Heart left ventricle (tissue), 16 donors: Measurements from ENCODE around the gene TMEM248. TPM values are rescaled to one million over a fixed set of nuclear protein-coding genes. Genes with fewer than 3 reads are reported as not detected.
"Not testable (repeated sequence)": the region's sequence is repeated elsewhere in the genome, so short reads cannot be mapped to it uniquely, and the experiment has no call there.

Experiments
- ATAC-seq, 4 donors: fragments of 200-7000 bp; cut with Tn5 transposase; one replicate each; pipeline ENCODE4 v1.9.1; 2020 to 2022; ENCODE audit warnings: moderate library complexity in 4 of 4, mild to moderate bottlenecking in 3 of 4, moderate number of reproducible peaks in 1 of 4
- DNase-seq, 5 donors: peaks; one replicate each; pipeline ENCODE4 v3.0.0-alpha.2; 2020
- H3K27ac ChIP-seq, 12 donors: fragments of 200-600 bp; sonication (generic) in 4 of 12; one replicate each; pipeline versions ENCODE4 v1.5.0 to v1.8.0; 2016 to 2022; ENCODE audit warnings: mild to moderate bottlenecking in 2 of 12
- H3K27me3 ChIP-seq, 9 donors: fragments of 200-600 bp; sonication (generic) in 2 of 9; one replicate each; pipeline versions ENCODE4 v1.5.1 to v1.8.0; 2016 to 2022; ENCODE audit warnings: mild to moderate bottlenecking in 3 of 9
- H3K36me3 ChIP-seq, 9 donors: fragments of 200-600 bp; sonication (generic) in 2 of 9; one replicate each; pipeline versions ENCODE4 v1.5.0 to v1.8.0; 2018 to 2022; ENCODE audit warnings: mild to moderate bottlenecking in 2 of 9
- H3K4me1 ChIP-seq, 12 donors: fragments of 200-600 bp; sonication (generic) in 4 of 12; one replicate each; pipeline versions ENCODE4 v1.5.0 to v1.8.0; 2016 to 2022; ENCODE audit warnings: mild to moderate bottlenecking in 3 of 12
- H3K4me3 ChIP-seq, 12 donors: fragments of 200-600 bp; sonication (generic) in 4 of 12; one replicate each; pipeline versions ENCODE4 v1.5.0 to v1.8.0; 2017 to 2022; ENCODE audit warnings: mild to moderate bottlenecking in 9 of 12, moderate library complexity in 4 of 12
- H3K9me3 ChIP-seq, 12 donors: fragments of 200-600 bp; sonication (generic) in 4 of 12; one replicate each; pipeline versions ENCODE4 v1.5.0 to v1.8.0; 2016 to 2022; ENCODE audit warnings: mild to moderate bottlenecking in 1 of 12
- POLR2A ChIP-seq, 2 donors: fragments of 450-650 bp; IDR thresholded peaks; one replicate each; pipeline ENCODE4 v1.6.1; 2017; ENCODE audit warnings: antibody characterized with exemption in 2 of 2, mild to moderate bottlenecking in 2 of 2, moderate library complexity in 2 of 2
- WGBS, 4 donors: extraction: QIAGEN DNeasy Blood & Tissue Kit in 2 of 4; methylation state at CpG; one replicate each; pipeline versions ENCODE4 v1.1.5 to v1.1.7; 2013 to 2018; 5-methylcytosine and 5-hydroxymethylcytosine counted together
- intact Hi-C, 10 donors: fragments of 100-400 bp; cut with DNase I; formaldehyde crosslinking; loops; one replicate each; pipeline versions ENCODE4 v1.11.1 to v1.14.2; 2022
- polyA plus RNA-seq, 2 donors: library from polyadenylated mRNA; stranded (reverse); fragments of 200-250 nt; gene quantifications; one replicate each; pipeline ENCODE4 v1.2.3, GENCODE V29; 2013
- total RNA-seq, 9 donors: library from RNA; depleted of rRNA in 2 of 9; stranded (reverse); fragments of >200 nt in 2 of 9; fragmentation: NEBNext Ultra II Directional in 3 of 9; extraction: Animal tissue kit (Norgen Biotek cat#: 25700) in 3 of 9; gene quantifications; one replicate each; pipeline versions ENCODE4 v1.1.0 to v1.2.4, GENCODE V29; 2016 to 2023
- TF ChIP-seq, protein P1 (sequence below), 12 donors: fragments of 200-600 bp; sonication (generic) in 4 of 12; IDR thresholded peaks; one replicate each; pipeline versions ENCODE4 v1.5.0 to v1.8.0; 2018 to 2022; ENCODE audit warnings: antibody characterized with exemption in 12 of 12, mild to moderate bottlenecking in 5 of 12
- donor health status: ischemic (EF 13 %, LVEDD 7.1; RV severe dilation, severe dysfunction).
- donor health status: healthy with polysubstance abuse.
- donor health status: DM: no; HTN: yes; CAD: no.
- donor health status: DM: no; HTN: no; CAD: no.
- donor health status: ischemic (EF 25% LVEDD 6.9; RV normal size, moderate dysfunction).
- donor health status: ischemic (EF 25% LVEDD 5.7; RV mildly dilated, moderate dysfunction).
- donor health status: healthy.
- donor health status: DM: yes; HTN: yes; CAD: no.
- donor health status: ischemic (EF 35%, LVEDD 5.7; RV mildly dilated, moderate dysfunction).
- donor health status: nonischemic (EF 11% LVEDD 7.7; RV severe dilation, severe dysfunction).
- donor health status: DM: yes; HTN: yes; CAD: no.
- donor health status: PGD.
- donor health status: ischemic (EF 29% LVEDD 5.4; RV normal size, mild dysfunction).
- donor health status: nonischemic (EF 23%, LVEDD 6.1; RV moderate dilation, normal function).

Gene TMEM248
- total and polyA plus RNA-seq, 11 donors, result 12.6 to 121 (median 54.6) TPM

GRCh38 chr7:66967029-66967428, 46.0 kb downstream of the TMEM248 start:
- Histone ChIP-seq H3K4me1 (no peaks in the 10 kb centered on the region), H3K4me3 (no peak overlapping the region)

GRCh38 chr7:66969001-66969400, 48.0 kb downstream of the TMEM248 start:
- H3K27me3 ChIP-seq, ATAC-seq, H3K4me1 ChIP-seq, DNase-seq, H3K36me3 ChIP-seq, H3K4me3 ChIP-seq, intact Hi-C loops, H3K27ac ChIP-seq, H3K9me3 ChIP-seq: not testable (repeated sequence)
- 85 to 97% (median 95%) methylated on average over 5 of the region's 5 CpGs for WGBS, 4 donors

More at GRCh38 chr7:66967029-66967428, 46.0 kb downstream of the TMEM248 start:
- intact Hi-C loops, result no loop called here
- ATAC-seq (no peak), DNase-seq (no peak)
- no peaks in the 10 kb centered on the region for H3K36me3 ChIP-seq
- no peaks in the 10 kb centered on the region for H3K27me3 ChIP-seq
- no peaks in the 10 kb centered on the region for H3K9me3 ChIP-seq
- TF ChIP-seq POLR2A (IDR thresholded peaks at IDR 0.05), result no peak
- TF ChIP-seq, protein P1, sequence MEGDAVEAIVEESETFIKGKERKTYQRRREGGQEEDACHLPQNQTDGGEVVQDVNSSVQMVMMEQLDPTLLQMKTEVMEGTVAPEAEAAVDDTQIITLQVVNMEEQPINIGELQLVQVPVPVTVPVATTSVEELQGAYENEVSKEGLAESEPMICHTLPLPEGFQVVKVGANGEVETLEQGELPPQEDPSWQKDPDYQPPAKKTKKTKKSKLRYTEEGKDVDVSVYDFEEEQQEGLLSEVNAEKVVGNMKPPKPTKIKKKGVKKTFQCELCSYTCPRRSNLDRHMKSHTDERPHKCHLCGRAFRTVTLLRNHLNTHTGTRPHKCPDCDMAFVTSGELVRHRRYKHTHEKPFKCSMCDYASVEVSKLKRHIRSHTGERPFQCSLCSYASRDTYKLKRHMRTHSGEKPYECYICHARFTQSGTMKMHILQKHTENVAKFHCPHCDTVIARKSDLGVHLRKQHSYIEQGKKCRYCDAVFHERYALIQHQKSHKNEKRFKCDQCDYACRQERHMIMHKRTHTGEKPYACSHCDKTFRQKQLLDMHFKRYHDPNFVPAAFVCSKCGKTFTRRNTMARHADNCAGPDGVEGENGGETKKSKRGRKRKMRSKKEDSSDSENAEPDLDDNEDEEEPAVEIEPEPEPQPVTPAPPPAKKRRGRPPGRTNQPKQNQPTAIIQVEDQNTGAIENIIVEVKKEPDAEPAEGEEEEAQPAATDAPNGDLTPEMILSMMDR (IDR thresholded peaks at IDR 0.05), result no peak
- 87 to 92% (median 89%) methylated on average over 3 to 6 of the region's 6 CpGs for WGBS, 4 donors
- no peak overlapping the region for H3K27ac ChIP-seq

GRCh38 chr7:66970310-66970709, 49.3 kb downstream of the TMEM248 start:
- Histone ChIP-seq H3K9me3 (no peaks in the 10 kb centered on the region), H3K4me1 (no peaks in the 10 kb centered on the region), H3K27ac (no peak overlapping the region), H3K4me3 (no peak overlapping the region), H3K27me3 (no peaks in the 10 kb centered on the region), H3K36me3 (no peaks in the 10 kb centered on the region)
- TF ChIP-seq, protein P1 (IDR thresholded peaks at IDR 0.05), result no peak
- TF ChIP-seq POLR2A (IDR thresholded peaks at IDR 0.05), result no peak
- intact Hi-C loops, result no loop called here
- DNase-seq, result no peak
- no peak for ATAC-seq
- WGBS, 4 donors, result 72 to 82% (median 80%) methylated on average over 4 to 5 of the region's 5 CpGs

DNA sequence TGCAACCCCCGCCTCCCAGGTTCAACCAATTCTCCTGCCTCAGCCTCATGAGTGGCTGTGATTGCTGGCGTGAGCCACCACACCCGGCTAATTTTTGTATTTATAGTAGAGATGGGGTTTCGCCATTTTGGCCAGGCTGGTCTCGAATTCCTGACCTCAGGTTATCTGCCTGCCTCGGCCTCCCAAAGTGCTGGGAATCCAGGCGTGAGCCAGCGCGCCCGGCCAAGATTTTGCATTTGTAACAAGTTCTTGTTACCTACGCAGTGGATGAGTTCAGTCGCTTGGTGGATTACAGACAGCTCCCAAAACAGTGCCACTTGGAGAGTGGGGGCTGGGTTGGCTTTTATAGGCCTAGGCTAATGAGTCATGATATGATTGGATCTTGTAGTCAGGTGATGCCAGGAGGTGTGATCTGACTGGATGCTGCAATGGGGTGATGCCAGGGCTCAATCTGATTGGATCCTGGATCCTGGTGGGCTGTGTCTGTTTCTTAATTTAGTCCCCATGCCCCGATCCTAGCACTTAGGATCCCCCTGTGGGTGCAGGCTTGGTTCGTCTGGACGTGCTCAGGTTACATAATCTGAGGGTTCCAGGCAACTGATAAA, 54.1 kb downstream of the TMEM248 start:
- 80 to 86% (median 82%) methylated on average over 15 of the region's 15 CpGs for WGBS, 4 donors
- H3K4me3 ChIP-seq, result no peak overlapping the region
- H3K27ac ChIP-seq, result no peak overlapping the region
- DNase-seq (no peak), ATAC-seq (no peak)
- intact Hi-C loops, result no loop called here
- no peaks in the 10 kb centered on the region for H3K36me3 ChIP-seq
- no peaks in the 10 kb centered on the region for H3K4me1 ChIP-seq
- TF ChIP-seq, protein P1 (IDR thresholded peaks at IDR 0.05), result no peak
- H3K9me3 ChIP-seq, result peaks cover 0 to 10% (median 0%) of the 10 kb centered on the region in 12 donors
- H3K27me3 ChIP-seq, result no peaks in the 10 kb centered on the region

GRCh38 chr7:66978312-66978711, 57.3 kb downstream of the TMEM248 start:
- ATAC-seq, H3K27me3 ChIP-seq, DNase-seq, intact Hi-C loops, H3K4me1 ChIP-seq, H3K4me3 ChIP-seq, H3K27ac ChIP-seq, H3K36me3 ChIP-seq: not testable (repeated sequence)
- H3K9me3 ChIP-seq, result peaks cover 0 to 20% (median 0%) of the 10 kb centered on the region in 12 donors
- 78 to 90% (median 82%) methylated on average over 2 to 5 of the region's 5 CpGs for WGBS, 4 donors

DNA sequence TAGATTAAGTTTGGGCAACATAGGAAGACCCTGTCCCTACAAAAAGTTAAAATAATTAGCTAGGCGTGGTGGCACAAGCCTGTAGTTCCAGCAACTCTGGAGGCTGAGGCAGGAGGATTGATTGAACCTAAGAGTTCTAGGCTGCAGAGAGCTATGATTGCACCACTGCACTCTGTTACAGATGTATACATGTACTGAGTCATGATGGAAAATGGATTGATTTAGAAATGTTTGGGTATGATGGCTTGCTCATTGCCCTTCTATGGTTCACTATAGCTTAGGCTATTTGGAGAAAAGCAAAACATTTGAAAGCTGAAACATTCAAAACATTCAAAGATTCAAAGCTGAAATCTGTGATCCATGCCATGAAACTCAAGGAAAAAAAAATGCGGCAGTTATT, 58.0 kb downstream of the TMEM248 start:
- intact Hi-C loops, H3K4me1 ChIP-seq, H3K36me3 ChIP-seq, H3K27ac ChIP-seq, H3K4me3 ChIP-seq, DNase-seq, H3K27me3 ChIP-seq, ATAC-seq: not testable (repeated sequence)
- peaks cover 0 to 20% (median 0%) of the 10 kb centered on the region in 12 donors for H3K9me3 ChIP-seq
- WGBS, 4 donors, result 81 to 96% (median 89%) methylated on average over 2 of the region's 2 CpGs

DNA sequence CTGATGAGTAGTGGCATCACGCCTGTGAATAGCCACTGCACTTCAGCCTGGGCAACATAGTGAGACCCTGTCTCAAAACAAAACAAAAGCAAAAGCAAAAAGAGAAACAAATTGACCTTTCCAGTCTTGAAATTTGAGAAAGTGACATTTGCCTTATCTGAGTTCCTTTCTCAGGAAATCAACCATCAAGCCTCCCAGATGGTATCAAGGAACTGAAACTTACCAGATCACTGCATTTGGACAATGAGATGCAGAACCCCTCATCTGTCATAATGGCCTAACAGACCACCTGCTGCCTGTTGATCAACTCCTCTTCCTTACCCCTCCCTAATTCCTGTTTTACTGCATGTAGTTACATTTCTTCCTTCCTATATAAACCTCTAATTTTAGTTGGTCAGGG, 59.3 kb downstream of the TMEM248 start:
- WGBS, 4 donors, result 92 to 100% (median 99%) methylated on average over 1 of the region's 1 CpG
- H3K4me3 ChIP-seq, H3K36me3 ChIP-seq, H3K27ac ChIP-seq, H3K27me3 ChIP-seq, DNase-seq, ATAC-seq, H3K4me1 ChIP-seq, intact Hi-C loops: not testable (repeated sequence)
- H3K9me3 ChIP-seq, result peaks cover 0 to 20% (median 0%) of the 10 kb centered on the region in 12 donors

GRCh38 chr7:66989552-66989951, 68.5 kb downstream of the TMEM248 start:
- H3K9me3 ChIP-seq, intact Hi-C loops, H3K27me3 ChIP-seq, DNase-seq, H3K4me3 ChIP-seq: not testable (repeated sequence)
- peaks cover 0 to 82% (median 68%) of the 10 kb centered on the region in 9 donors for H3K36me3 ChIP-seq
- H3K27ac ChIP-seq, result peak overlapping the region in 1 of 12 donors; percentile 26
- WGBS, 4 donors, result 48 to 72% (median 61%) methylated on average over 1 to 3 of the region's 3 CpGs
- ATAC-seq, result peak in 1 of 4 donors; percentile 63
- peaks cover 0 to 18% (median 12%) of the 10 kb centered on the region in 12 donors for H3K4me1 ChIP-seq
